ENCODE measurements around the gene LRRC10B.

DNA sequence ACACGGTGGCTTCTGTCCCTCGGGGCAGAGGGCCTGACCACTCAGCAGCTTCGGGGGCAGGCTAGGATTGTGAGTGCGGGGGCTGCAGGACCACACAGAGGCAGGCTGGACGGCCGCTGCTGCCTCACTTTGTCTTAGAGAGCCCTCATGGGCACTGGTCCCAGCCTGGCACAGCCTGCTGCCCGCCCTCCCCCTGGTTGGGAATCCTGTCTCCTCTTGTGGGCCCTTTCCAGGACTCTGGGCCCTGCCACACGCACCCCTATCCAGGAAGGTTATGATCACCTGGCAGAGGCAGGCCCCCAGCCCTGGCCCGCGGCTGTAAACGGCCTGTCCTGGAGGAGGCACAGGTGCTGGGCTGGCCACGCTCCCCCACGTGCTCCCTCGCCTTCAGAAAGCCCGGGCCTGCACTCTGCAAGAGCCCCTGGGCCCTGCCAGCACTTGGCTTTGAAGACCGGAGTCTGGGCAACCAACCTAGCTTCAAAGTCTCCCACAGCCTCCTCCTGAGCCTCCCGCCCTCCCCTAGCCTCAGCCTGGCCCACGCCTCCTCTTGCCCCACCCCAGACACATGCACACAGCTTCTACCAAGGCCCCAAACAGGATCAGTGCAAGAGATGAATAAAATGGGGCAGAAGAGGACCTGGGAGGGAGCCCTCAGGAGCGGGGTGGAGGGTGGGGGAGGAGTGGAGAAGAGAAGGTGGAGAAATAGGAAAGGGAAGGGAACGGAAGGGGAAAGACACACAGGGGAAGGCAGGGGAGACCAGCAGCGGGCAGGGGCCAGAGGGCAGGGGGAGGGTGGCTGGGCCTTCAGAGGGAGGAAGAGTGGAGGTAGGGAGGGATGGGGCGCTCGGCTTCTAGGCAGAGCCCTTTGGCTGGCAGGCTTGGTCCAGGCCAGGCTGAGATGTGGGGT is 41.4 kb downstream of the LRRC10B start:
- TF ChIP-seq YY1 (IDR thresholded peaks at IDR 0.05; ENCODE audit: insufficient read depth, insufficient read length): no peak
- no peak for TF ChIP-seq ZNF274 (IDR thresholded peaks at IDR 0.05; ENCODE audit: low read depth, low read length)
